ENCODE measurements around the gene CCL22.

Gene CCL22

GRCh38 chr16:57358527-57359095 is at the start of gene CCL22:
Gene CCL22, plus strand, starts transcription at chr16:57358783. Its CDS starts 34 bp downstream, at chr16:57358817.
- TF ChIP-seq CTCF (IDR thresholded peaks at IDR 0.05; ENCODE audit: borderline replicate concordance, insufficient read depth, low read depth, low read length): no peak
- peak within 1 kb of the TSS; percentile 65 for H3K4me3 ChIP-seq (ENCODE audit: low read depth, low read length)

- no peak for TF ChIP-seq CTCF (IDR thresholded peaks at IDR 0.05; ENCODE audit: borderline replicate concordance, insufficient read depth, low read depth, low read length)
- no peak overlapping the region for H3K4me3 ChIP-seq (ENCODE audit: low read depth, low read length)
Measured at GRCh38 chr16:57310801-57311200, 47.8 kb upstream of the CCL22 start.

- no peak overlapping the region for H3K4me3 ChIP-seq (ENCODE audit: low read depth, low read length)
- no peak for TF ChIP-seq CTCF (IDR thresholded peaks at IDR 0.05; ENCODE audit: borderline replicate concordance, insufficient read depth, low read depth, low read length)
Measured at GRCh38 chr16:57313509-57313908, 45.1 kb upstream of the CCL22 start.

- no peak for TF ChIP-seq CTCF (IDR thresholded peaks at IDR 0.05; ENCODE audit: borderline replicate concordance, insufficient read depth, low read depth, low read length)
- no peak overlapping the region for H3K4me3 ChIP-seq (ENCODE audit: low read depth, low read length)
Measured at GRCh38 chr16:57314161-57314785, 44.3 kb upstream of the CCL22 start.

GRCh38 chr16:57315416-57315815 is 43.2 kb upstream of the CCL22 start:
- TF ChIP-seq CTCF (IDR thresholded peaks at IDR 0.05; ENCODE audit: borderline replicate concordance, insufficient read depth, low read depth, low read length): no peak
- H3K4me3 ChIP-seq (ENCODE audit: low read depth, low read length): no peak overlapping the region

GRCh38 chr16:57316390-57317017 is 42.1 kb upstream of the CCL22 start:
- no peak for TF ChIP-seq CTCF (IDR thresholded peaks at IDR 0.05; ENCODE audit: borderline replicate concordance, insufficient read depth, low read depth, low read length)
- no peak overlapping the region for H3K4me3 ChIP-seq (ENCODE audit: low read depth, low read length)

Data from GM12875 (cell line).